Measurements from ENCODE around the gene ORM1.

The ORM1 gene

DNA sequence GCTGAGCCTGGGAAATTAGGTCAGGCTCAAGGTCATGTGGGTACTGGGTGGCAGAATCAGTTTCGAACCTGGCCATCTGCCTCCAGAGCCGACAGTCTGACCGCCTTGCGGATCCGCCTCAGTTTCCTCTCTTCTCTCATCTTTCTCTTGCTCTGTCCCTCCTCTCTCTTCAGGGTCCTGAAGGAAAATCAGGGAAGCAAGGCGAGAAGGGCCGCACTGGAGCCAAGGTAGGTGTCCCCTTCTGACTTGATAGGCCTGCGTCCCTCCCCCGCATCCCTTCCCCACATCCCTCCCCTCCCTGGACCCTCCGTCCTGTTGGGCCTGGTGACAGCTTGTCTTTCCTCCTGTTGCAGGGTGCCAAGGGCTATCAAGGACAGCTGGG lies 40.8 kb upstream of the ORM1 start:
- H3K27me3 ChIP-seq (ENCODE audit: control insufficient read depth, insufficient read depth, low read length), result no peaks in the 10 kb centered on the region
- H3K36me3 ChIP-seq (ENCODE audit: insufficient read depth, low read length), result no peaks in the 10 kb centered on the region
- no peak overlapping the region for H3K9ac ChIP-seq (ENCODE audit: low read depth, low read length)
- H3K4me1 ChIP-seq (ENCODE audit: control insufficient read depth, insufficient read depth, low read length), result peaks cover 52% of the 10 kb centered on the region
- no peaks in the 10 kb centered on the region for H3K9me3 ChIP-seq (replicated peaks; ENCODE audit: low read length)
- H3K4me3 ChIP-seq (ENCODE audit: low read length), result no peak overlapping the region
- H3K4me2 ChIP-seq (ENCODE audit: low read length), result no peak overlapping the region

GRCh38 chr9:114282507-114282906 lies 40.4 kb upstream of the ORM1 start:
- Histone ChIP-seq H3K36me3 (ENCODE audit: insufficient read depth, low read length) (no peaks in the 10 kb centered on the region), H3K4me3 (ENCODE audit: low read length) (no peak overlapping the region), H3K4me1 (ENCODE audit: control insufficient read depth, insufficient read depth, low read length) (peaks cover 50% of the 10 kb centered on the region), H3K4me2 (ENCODE audit: low read length) (no peak overlapping the region), H3K9me3 (replicated peaks; ENCODE audit: low read length) (no peaks in the 10 kb centered on the region), H3K9ac (ENCODE audit: low read depth, low read length) (no peak overlapping the region), H3K27me3 (ENCODE audit: control insufficient read depth, insufficient read depth, low read length) (no peaks in the 10 kb centered on the region)

DNA sequence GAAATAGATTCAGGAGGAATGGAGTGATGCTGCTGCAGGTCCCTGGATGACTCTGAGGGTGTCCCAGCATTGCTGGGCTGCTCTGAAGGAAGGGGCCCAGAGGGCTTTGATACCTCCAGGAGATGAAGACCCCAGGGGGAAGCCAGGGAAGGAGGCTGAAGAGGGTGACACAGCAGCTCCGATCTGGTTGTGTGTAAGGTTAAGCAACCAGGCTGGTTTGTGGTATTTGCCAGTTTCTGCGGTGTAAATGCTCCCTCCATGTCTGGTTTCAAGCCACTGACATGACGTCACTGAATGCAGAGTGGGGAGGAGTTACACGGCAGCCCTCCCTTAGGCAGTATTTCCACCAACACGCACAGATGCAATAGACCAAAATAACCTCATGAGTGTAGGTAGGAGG lies 40.0 kb upstream of the ORM1 start:
- H3K4me1 ChIP-seq (ENCODE audit: control insufficient read depth, insufficient read depth, low read length), result peaks cover 50% of the 10 kb centered on the region
- no peak overlapping the region for H3K4me3 ChIP-seq (ENCODE audit: low read length)

DNA sequence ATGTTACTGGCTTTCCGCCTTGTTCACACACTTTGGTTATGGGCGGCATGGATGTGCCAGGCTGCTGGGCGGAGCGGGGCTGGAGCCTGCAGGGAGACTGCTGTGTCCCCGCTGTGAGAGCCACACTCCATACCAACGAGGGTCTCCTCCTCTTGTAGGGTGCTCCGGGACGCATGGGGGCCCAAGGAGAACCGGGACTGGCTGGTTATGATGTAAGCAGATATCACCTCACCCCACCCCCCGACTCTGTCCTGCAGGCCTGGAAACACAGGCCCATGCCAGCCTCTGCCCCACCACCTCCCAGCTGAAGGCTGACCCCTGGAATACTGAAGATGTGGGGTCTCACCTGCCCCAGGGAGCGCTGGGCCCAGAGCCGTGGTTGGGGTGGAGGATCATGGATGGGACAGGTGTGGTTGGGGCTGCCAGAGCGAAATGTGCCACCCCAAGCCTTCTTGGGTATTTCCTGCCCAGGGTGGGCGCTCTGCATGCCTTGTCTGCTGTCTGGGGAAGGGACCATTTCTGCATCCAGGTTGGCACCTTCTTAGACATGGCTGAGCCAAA lies 39.3 kb upstream of the ORM1 start:
- peaks cover 48% of the 10 kb centered on the region for H3K4me1 ChIP-seq (ENCODE audit: control insufficient read depth, insufficient read depth, low read length)

More for the DNA sequence above, 40.0 kb upstream of the ORM1 start:
- H3K9me3 ChIP-seq (replicated peaks; ENCODE audit: low read length), result no peaks in the 10 kb centered on the region
- no peak overlapping the region for H3K9ac ChIP-seq (ENCODE audit: low read depth, low read length)
- no peaks in the 10 kb centered on the region for H3K27me3 ChIP-seq (ENCODE audit: control insufficient read depth, insufficient read depth, low read length)
- no peaks in the 10 kb centered on the region for H3K36me3 ChIP-seq (ENCODE audit: insufficient read depth, low read length)
- H3K4me2 ChIP-seq (ENCODE audit: low read length), result no peak overlapping the region

GRCh38 chr9:114284316-114285060 lies 38.4 kb upstream of the ORM1 start:
- Histone ChIP-seq H3K9me3 (replicated peaks; ENCODE audit: low read length) (no peaks in the 10 kb centered on the region), H3K4me1 (ENCODE audit: control insufficient read depth, insufficient read depth, low read length) (peaks cover 41% of the 10 kb centered on the region), H3K9ac (ENCODE audit: low read depth, low read length) (no peak overlapping the region), H3K4me3 (ENCODE audit: low read length) (no peak overlapping the region), H3K36me3 (ENCODE audit: insufficient read depth, low read length) (no peaks in the 10 kb centered on the region), H3K27me3 (ENCODE audit: control insufficient read depth, insufficient read depth, low read length) (no peaks in the 10 kb centered on the region), H3K4me2 (ENCODE audit: low read length) (no peak overlapping the region)

More for the DNA sequence above, 39.3 kb upstream of the ORM1 start:
- no peaks in the 10 kb centered on the region for H3K36me3 ChIP-seq (ENCODE audit: insufficient read depth, low read length)
- H3K4me3 ChIP-seq (ENCODE audit: low read length), result no peak overlapping the region
- H3K27me3 ChIP-seq (ENCODE audit: control insufficient read depth, insufficient read depth, low read length), result no peaks in the 10 kb centered on the region
- no peak overlapping the region for H3K4me2 ChIP-seq (ENCODE audit: low read length)
- no peak overlapping the region for H3K9ac ChIP-seq (ENCODE audit: low read depth, low read length)
- no peaks in the 10 kb centered on the region for H3K9me3 ChIP-seq (replicated peaks; ENCODE audit: low read length)

GRCh38 chr9:114285166-114285867 lies 37.6 kb upstream of the ORM1 start:
- Histone ChIP-seq H3K4me1 (ENCODE audit: control insufficient read depth, insufficient read depth, low read length) (peaks cover 41% of the 10 kb centered on the region), H3K9me3 (replicated peaks; ENCODE audit: low read length) (no peaks in the 10 kb centered on the region), H3K27me3 (ENCODE audit: control insufficient read depth, insufficient read depth, low read length) (no peaks in the 10 kb centered on the region), H3K4me3 (ENCODE audit: low read length) (no peak overlapping the region), H3K9ac (ENCODE audit: low read depth, low read length) (peak overlapping the region; percentile 4), H3K36me3 (ENCODE audit: insufficient read depth, low read length) (no peaks in the 10 kb centered on the region), H3K4me2 (ENCODE audit: low read length) (peak overlapping the region; percentile 5)

DNA sequence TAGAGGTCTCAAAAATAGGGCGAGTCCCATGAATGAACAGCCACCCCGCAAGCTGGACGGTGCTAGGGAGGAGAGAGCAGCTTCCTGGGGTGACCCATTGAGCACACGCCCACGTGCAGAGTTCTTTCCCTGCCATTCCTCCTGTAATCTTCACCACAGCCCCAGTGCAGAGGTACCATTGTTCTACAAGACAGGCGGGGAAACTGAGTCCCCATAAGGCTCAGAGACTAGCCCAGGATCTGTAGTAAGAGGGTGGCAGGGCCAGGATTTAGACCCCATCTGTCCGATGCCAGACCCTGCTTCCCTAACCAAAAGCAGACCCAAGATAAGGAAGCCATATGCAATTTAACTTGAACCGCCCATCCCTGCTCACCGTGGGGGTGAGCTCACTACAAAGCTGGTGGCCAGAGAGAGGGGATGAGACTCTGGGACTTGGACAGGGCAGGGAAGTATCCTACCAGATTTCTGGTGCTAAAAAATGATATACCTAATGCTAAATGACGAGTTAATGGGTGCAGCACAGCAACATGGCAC lies 36.7 kb upstream of the ORM1 start:
- no peak overlapping the region for H3K4me2 ChIP-seq (ENCODE audit: low read length)
- no peaks in the 10 kb centered on the region for H3K27me3 ChIP-seq (ENCODE audit: control insufficient read depth, insufficient read depth, low read length)
- peaks cover 32% of the 10 kb centered on the region for H3K4me1 ChIP-seq (ENCODE audit: control insufficient read depth, insufficient read depth, low read length)
- no peak overlapping the region for H3K9ac ChIP-seq (ENCODE audit: low read depth, low read length)
- H3K9me3 ChIP-seq (replicated peaks; ENCODE audit: low read length), result no peaks in the 10 kb centered on the region
- H3K36me3 ChIP-seq (ENCODE audit: insufficient read depth, low read length), result no peaks in the 10 kb centered on the region
- H3K4me3 ChIP-seq (ENCODE audit: low read length), result no peak overlapping the region

DNA sequence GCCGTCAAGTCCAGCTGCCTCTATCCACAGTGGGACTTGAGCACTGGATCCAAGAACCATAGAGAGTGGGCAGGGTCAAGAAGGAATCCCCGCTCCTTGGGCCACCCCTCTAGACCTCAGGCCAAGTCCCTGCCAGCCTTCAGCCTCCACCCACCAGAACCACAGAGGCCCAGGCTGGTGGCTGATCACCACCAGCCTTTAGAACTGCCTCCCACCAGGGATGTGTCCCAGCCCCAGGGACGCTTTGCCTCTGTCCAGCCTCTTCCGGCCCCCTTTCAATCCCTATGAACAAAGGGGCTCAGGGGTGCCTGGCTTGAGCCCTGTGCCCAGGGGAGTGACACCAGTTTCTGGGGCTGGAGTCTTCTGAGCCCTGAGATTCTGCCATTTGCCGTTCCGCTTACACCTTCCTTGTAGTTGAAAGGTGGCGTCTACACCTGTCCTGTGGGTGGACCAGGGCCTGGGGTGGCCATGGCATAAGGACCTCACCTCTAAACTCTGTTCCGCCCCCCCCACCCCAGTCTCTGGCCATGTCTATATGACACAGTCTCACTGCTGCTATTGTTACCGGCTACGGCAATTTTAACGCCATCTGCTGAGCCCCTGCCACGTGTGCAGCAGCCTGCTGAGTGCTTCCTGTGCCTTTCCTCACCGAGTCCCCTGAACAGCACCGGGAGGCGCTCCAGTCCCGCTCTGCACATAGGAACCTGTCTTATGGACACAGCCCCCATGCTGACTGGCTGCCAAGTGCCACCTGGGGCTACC lies 35.7 kb upstream of the ORM1 start:
- H3K36me3 ChIP-seq (ENCODE audit: insufficient read depth, low read length), result peaks cover 3% of the 10 kb centered on the region

GRCh38 chr9:114287763-114288192 lies 35.1 kb upstream of the ORM1 start:
- no peak overlapping the region for H3K9ac ChIP-seq (ENCODE audit: low read depth, low read length)
- no peaks in the 10 kb centered on the region for H3K27me3 ChIP-seq (ENCODE audit: control insufficient read depth, insufficient read depth, low read length)
- H3K36me3 ChIP-seq (ENCODE audit: insufficient read depth, low read length), result peaks cover 7% of the 10 kb centered on the region
- peak overlapping the region; percentile 1 for H3K4me2 ChIP-seq (ENCODE audit: low read length)
- H3K4me1 ChIP-seq (ENCODE audit: control insufficient read depth, insufficient read depth, low read length), result peaks cover 32% of the 10 kb centered on the region
- H3K4me3 ChIP-seq (ENCODE audit: low read length), result no peak overlapping the region
- no peaks in the 10 kb centered on the region for H3K9me3 ChIP-seq (replicated peaks; ENCODE audit: low read length)

More for the DNA sequence above, 35.7 kb upstream of the ORM1 start:
- H3K9me3 ChIP-seq (replicated peaks; ENCODE audit: low read length), result no peaks in the 10 kb centered on the region
- no peak overlapping the region for H3K4me3 ChIP-seq (ENCODE audit: low read length)
- no peak overlapping the region for H3K9ac ChIP-seq (ENCODE audit: low read depth, low read length)
- peaks cover 30% of the 10 kb centered on the region for H3K4me1 ChIP-seq (ENCODE audit: control insufficient read depth, insufficient read depth, low read length)
- H3K27me3 ChIP-seq (ENCODE audit: control insufficient read depth, insufficient read depth, low read length), result no peaks in the 10 kb centered on the region
- no peak overlapping the region for H3K4me2 ChIP-seq (ENCODE audit: low read length)

GRCh38 chr9:114288193-114289091 lies 34.5 kb upstream of the ORM1 start:
- peak overlapping the region; percentile 1 for H3K4me2 ChIP-seq (ENCODE audit: low read length)
- peaks cover 7% of the 10 kb centered on the region for H3K36me3 ChIP-seq (ENCODE audit: insufficient read depth, low read length)
- no peak overlapping the region for H3K4me3 ChIP-seq (ENCODE audit: low read length)
- peaks cover 29% of the 10 kb centered on the region for H3K4me1 ChIP-seq (ENCODE audit: control insufficient read depth, insufficient read depth, low read length)
- no peak overlapping the region for H3K9ac ChIP-seq (ENCODE audit: low read depth, low read length)
- no peaks in the 10 kb centered on the region for H3K9me3 ChIP-seq (replicated peaks; ENCODE audit: low read length)
- no peaks in the 10 kb centered on the region for H3K27me3 ChIP-seq (ENCODE audit: control insufficient read depth, insufficient read depth, low read length)
